KMS-11 (cell line): Measurements from ENCODE around the gene POLR2C.

Experiments used
- H2AFZ ChIP-seq: fragments of 200-600 bp; sonication (generic); 2 replicates; pipeline ENCODE4 v1.6.1; 2016; ENCODE audit warnings: antibody characterized with exemption, mixed run types, low read depth
- H3K27ac ChIP-seq: fragments of 200-600 bp; sonication (generic); 2 replicates; pipeline ENCODE4 v1.6.1; 2016; ENCODE audit warnings: mild to moderate bottlenecking, mixed run types
- H3K27me3 ChIP-seq: fragments of 200-600 bp; sonication (generic); 2 replicates; pipeline ENCODE4 v1.6.1; 2017; ENCODE audit warnings: mild to moderate bottlenecking, low read depth, mixed run types, moderate library complexity; ENCODE audit not compliant: insufficient read depth
- H3K36me3 ChIP-seq: fragments of 200-600 bp; sonication (generic); 2 replicates; pipeline ENCODE4 v1.6.1; 2017; ENCODE audit warnings: mild to moderate bottlenecking, mixed run types; ENCODE audit not compliant: insufficient read depth
- H3K4me1 ChIP-seq: fragments of 200-600 bp; sonication (generic); 2 replicates; pipeline ENCODE4 v1.6.1; 2016; ENCODE audit warnings: mild to moderate bottlenecking, low read depth, mixed run types; ENCODE audit not compliant: poor library complexity, severe bottlenecking
- H3K4me2 ChIP-seq: fragments of 200-600 bp; sonication (generic); 2 replicates; pipeline ENCODE4 v1.7.0; 2016; ENCODE audit warnings: mild to moderate bottlenecking, mixed run types
- H3K4me3 ChIP-seq: fragments of 200-600 bp; sonication (generic); IDR thresholded peaks from 2 replicates; pipeline ENCODE4 v1.6.1; 2017; ENCODE audit warnings: low read depth, low read length, mixed read lengths; ENCODE audit not compliant: insufficient read depth
- H3K79me2 ChIP-seq: fragments of 200-600 bp; sonication (generic); 2 replicates; pipeline ENCODE4 v1.6.1; 2016; ENCODE audit warnings: low read depth, mixed run types; ENCODE audit not compliant: insufficient read depth
- H3K9ac ChIP-seq: fragments of 200-600 bp; sonication (generic); 2 replicates; pipeline ENCODE4 v1.6.1; 2016; ENCODE audit warnings: mild to moderate bottlenecking, mixed run types
- H4K20me1 ChIP-seq: fragments of 200-600 bp; sonication (generic); 2 replicates; pipeline ENCODE4 v1.6.1; 2016; ENCODE audit warnings: mild to moderate bottlenecking, mixed run types; ENCODE audit not compliant: insufficient read depth
- TF ChIP-seq, protein P1 (sequence below): fragments of 200-600 bp; sonication (generic); conservative IDR thresholded peaks from 2 replicates; pipeline ENCODE4 v1.6.1; 2017; ENCODE audit warnings: low read depth, mild to moderate bottlenecking, antibody characterized with exemption, low read length, moderate library complexity, mixed read lengths

Gene POLR2C

DNA sequence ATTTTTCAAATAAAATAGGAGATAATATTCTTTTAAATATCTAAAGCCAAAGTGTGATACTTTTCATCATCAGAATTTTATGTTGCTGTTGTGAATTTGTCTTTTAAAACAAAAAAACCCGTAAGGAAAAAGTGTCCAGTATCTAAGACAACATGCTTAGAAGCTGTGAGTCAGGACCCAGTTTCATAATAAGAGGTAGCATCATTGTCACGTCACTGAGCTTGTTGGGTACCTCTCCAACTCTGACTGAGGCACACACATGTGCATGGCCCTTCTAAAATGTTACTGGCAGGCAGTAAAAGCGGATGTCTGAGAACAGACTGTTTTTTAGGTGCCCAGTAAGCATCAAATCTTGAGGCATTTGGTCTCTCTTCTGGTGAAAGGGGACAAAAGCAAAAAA is 17.8 kb upstream of the POLR2C start:
- Histone ChIP-seq H3K9ac (no peak overlapping the region), H3K79me2 (peaks cover 48% of the 10 kb centered on the region), H3K27me3 (no peaks in the 10 kb centered on the region), H3K4me1 (peaks cover 18% of the 10 kb centered on the region), H4K20me1 (no peaks in the 10 kb centered on the region), H2AFZ (no peak overlapping the region), H3K36me3 (no peaks in the 10 kb centered on the region; the same call in 1 of the 2 replicates), H3K4me3 (no peak overlapping the region), H3K4me2 (no peak overlapping the region), H3K27ac (no peak overlapping the region)
- TF ChIP-seq, protein P1, sequence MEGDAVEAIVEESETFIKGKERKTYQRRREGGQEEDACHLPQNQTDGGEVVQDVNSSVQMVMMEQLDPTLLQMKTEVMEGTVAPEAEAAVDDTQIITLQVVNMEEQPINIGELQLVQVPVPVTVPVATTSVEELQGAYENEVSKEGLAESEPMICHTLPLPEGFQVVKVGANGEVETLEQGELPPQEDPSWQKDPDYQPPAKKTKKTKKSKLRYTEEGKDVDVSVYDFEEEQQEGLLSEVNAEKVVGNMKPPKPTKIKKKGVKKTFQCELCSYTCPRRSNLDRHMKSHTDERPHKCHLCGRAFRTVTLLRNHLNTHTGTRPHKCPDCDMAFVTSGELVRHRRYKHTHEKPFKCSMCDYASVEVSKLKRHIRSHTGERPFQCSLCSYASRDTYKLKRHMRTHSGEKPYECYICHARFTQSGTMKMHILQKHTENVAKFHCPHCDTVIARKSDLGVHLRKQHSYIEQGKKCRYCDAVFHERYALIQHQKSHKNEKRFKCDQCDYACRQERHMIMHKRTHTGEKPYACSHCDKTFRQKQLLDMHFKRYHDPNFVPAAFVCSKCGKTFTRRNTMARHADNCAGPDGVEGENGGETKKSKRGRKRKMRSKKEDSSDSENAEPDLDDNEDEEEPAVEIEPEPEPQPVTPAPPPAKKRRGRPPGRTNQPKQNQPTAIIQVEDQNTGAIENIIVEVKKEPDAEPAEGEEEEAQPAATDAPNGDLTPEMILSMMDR: no peak

DNA sequence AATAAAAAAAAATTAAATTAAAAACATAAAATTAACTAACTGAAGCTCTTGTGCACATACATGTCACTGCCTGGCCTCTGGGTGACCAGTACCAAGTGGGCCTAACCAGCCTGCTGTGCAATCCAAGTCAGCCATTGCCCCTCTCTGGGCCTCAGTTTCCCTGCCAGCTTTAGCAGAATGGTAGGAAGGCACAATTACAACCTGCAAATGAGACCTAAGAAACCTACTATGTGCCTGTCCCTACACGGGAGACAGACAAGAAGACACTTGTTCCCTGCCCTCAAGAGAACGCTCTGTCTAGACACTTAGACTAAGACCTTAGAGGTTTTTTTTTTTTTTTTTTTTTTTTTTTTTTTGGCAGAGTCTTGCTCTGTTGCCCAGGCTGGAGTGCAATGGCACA is 17.0 kb upstream of the POLR2C start:
- TF ChIP-seq, protein P1: no peak
- H3K4me2 ChIP-seq: no peak overlapping the region
- H3K79me2 ChIP-seq: peaks cover 48% of the 10 kb centered on the region
- H3K4me3 ChIP-seq: no peak overlapping the region
- H3K27ac ChIP-seq: no peak overlapping the region
- H2AFZ ChIP-seq: no peak overlapping the region
- no peak overlapping the region for H3K9ac ChIP-seq
- H3K36me3 ChIP-seq: no peaks in the 10 kb centered on the region; the same call in 1 of the 2 replicates
- peaks cover 19% of the 10 kb centered on the region for H3K4me1 ChIP-seq
- no peaks in the 10 kb centered on the region for H3K27me3 ChIP-seq
- H4K20me1 ChIP-seq: no peaks in the 10 kb centered on the region

DNA sequence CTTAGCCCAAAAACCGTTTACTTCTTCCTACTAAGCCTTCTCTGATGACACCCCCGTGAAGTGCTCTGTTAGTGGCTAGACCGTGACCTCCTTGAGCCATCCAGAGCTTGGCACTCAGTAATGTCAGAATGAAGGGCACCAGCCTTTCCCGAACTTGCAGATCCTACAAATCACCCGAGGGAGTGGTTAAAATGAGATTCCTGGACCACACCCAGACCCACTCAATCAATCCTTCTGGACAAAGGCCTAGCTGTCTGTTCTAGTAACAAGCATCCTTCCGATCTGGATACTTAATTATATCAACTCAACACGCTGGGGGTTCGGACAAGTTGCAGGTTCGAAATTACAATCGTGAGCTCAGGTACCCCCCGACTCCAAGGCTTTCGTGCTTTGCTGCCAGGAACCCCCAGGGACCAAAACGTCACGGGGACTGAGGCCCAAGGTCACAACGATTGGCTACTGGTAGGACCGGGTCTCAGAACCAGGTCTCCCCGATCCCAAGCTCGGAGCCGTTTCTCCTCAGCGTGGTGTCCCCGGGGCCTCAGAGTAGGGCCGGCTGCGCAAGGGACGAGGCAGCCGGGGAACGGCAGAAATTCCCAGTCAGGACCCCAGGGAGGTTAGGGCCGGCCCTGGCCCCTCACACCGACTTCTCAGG is 15.8 kb upstream of the POLR2C start:
- Histone ChIP-seq H3K27me3 (no peaks in the 10 kb centered on the region), H3K4me1 (peaks cover 19% of the 10 kb centered on the region), H3K4me2 (peak overlapping the region; percentile 76), H3K4me3 (peak overlapping the region; percentile 54), H3K27ac (peak overlapping the region; percentile 70), H3K36me3 (no peaks in the 10 kb centered on the region), H3K79me2 (peaks cover 48% of the 10 kb centered on the region), H4K20me1 (no peaks in the 10 kb centered on the region), H3K9ac (peak overlapping the region; percentile 97), H2AFZ (peak overlapping the region; percentile 86)
- TF ChIP-seq, protein P1: no peak

DNA sequence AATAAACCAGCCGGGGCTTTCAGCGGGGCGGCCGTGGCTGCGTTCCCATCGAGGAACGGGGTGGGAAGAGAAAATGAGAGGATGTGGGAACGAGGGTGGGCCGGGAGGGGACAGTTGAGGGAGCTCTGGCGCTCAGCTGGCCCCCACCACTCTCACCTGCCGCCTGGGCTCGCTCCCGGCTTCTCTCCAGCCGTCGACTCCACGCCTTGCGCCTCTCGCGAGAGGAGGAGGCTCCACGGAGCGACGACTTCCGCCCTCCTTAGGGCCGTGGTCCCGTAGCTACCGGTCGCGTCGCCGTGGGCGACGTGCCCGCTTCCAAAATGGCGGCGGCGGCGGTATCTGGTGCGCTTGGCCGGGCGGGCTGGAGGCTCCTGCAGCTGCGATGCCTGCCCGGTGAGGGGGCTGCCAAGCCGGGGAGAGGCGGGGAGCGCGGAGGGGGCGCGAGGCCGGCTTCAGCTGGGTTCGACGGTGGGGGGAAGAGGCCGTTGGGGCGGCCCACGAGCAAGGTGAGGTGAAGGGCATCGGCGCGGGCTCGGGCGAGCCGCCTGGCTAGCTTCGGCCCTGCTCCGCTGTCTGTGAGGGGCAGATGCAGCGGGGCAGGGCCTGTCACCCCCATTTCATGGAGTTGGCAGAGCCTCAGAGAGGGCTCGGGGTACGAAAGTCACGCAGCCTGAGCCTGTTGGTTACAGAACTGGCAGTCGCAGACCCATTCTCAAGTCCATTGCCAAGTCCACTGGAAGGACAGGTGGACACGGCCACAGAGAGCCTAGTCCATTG is 15.1 kb upstream of the POLR2C start, which contains the start of the genes CIAPIN1 and COQ9:
CIAPIN1 (minus strand) TSS at position 200 of the 777 bp plus-strand sequence. CDS start 6,457 bp downstream, outside the sequence.
COQ9 (plus strand) TSS at position 294 of the 777 bp plus-strand sequence; CDS start at position 321, 27 bp downstream.
- peaks cover 19% of the 10 kb centered on the region for H3K4me1 ChIP-seq
- H3K27ac ChIP-seq: peak within 1 kb of the TSS; percentile 70
- peak within 1 kb of the TSS; percentile 97 for H3K9ac ChIP-seq
- H3K4me3 ChIP-seq: peak within 1 kb of the TSS; percentile 54
- H3K79me2 ChIP-seq: peaks cover 48% of the 10 kb centered on the region
- H3K36me3 ChIP-seq: no peaks in the 10 kb centered on the region
- peak within 1 kb of the TSS; percentile 78 for H3K4me2 ChIP-seq
- TF ChIP-seq, protein P1: no peak
- no peaks in the 10 kb centered on the region for H4K20me1 ChIP-seq
- peak within 1 kb of the TSS; percentile 86 for H2AFZ ChIP-seq
- no peaks in the 10 kb centered on the region for H3K27me3 ChIP-seq
